Mesothelial cell of epicardium (in vitro differentiated cells): Measurements from ENCODE around the gene KHSRP. TPM values are rescaled to one million over a fixed set of nuclear protein-coding genes. Genes with fewer than 3 reads are reported as not detected.

Experiments
- DNase-seq, 2 experiments: peaks; one replicate each; pipeline ENCODE4 v3.0.0; 2021; ENCODE audit warnings: low spot score in 2 of 2; ENCODE audit not compliant: unreplicated experiment in 2 of 2
- H3K27ac Mint-ChIP-seq: 2 replicates; pipeline ENCODE4 v1.8.0; 2021; ENCODE audit warnings: mixed read lengths
- H3K27me3 Mint-ChIP-seq: 2 replicates; pipeline ENCODE4 v1.8.0; 2021; ENCODE audit warnings: low read depth, mixed read lengths
- H3K36me3 Mint-ChIP-seq: 2 replicates; pipeline ENCODE4 v1.8.0; 2021; ENCODE audit warnings: mixed read lengths
- H3K4me1 Mint-ChIP-seq: 2 replicates; pipeline ENCODE4 v1.8.0; 2021; ENCODE audit warnings: mixed read lengths
- H3K4me3 Mint-ChIP-seq: 2 replicates; pipeline ENCODE4 v1.8.0; 2021; ENCODE audit warnings: mild to moderate bottlenecking, moderate library complexity, mixed read lengths
- H3K9me3 Mint-ChIP-seq: 2 replicates; pipeline ENCODE4 v1.8.0; 2021; ENCODE audit warnings: mixed read lengths
- microRNA-seq: library from miRNA; unstranded; fragments of <30 nt; microRNA quantifications from one replicate; pipeline ENCODE4 v1.2.0, GENCODE V29; 2021; ENCODE audit warnings: inconsistent platforms, mixed read lengths
- total RNA-seq: library from RNA; stranded (reverse); gene quantifications from 3 replicates; pipeline ENCODE4 v1.2.1, GENCODE V29; 2021
- TF ChIP-seq, protein P1 (sequence below): fragments of 200-600 bp; sonication (generic); IDR thresholded peaks from one replicate; pipeline ENCODE4 v1.5.0; 2021; ENCODE audit warnings: antibody characterized with exemption; ENCODE audit not compliant: unreplicated experiment

Gene KHSRP
- total RNA-seq, 1 donor from 2014 or later, result 380 TPM

DNA sequence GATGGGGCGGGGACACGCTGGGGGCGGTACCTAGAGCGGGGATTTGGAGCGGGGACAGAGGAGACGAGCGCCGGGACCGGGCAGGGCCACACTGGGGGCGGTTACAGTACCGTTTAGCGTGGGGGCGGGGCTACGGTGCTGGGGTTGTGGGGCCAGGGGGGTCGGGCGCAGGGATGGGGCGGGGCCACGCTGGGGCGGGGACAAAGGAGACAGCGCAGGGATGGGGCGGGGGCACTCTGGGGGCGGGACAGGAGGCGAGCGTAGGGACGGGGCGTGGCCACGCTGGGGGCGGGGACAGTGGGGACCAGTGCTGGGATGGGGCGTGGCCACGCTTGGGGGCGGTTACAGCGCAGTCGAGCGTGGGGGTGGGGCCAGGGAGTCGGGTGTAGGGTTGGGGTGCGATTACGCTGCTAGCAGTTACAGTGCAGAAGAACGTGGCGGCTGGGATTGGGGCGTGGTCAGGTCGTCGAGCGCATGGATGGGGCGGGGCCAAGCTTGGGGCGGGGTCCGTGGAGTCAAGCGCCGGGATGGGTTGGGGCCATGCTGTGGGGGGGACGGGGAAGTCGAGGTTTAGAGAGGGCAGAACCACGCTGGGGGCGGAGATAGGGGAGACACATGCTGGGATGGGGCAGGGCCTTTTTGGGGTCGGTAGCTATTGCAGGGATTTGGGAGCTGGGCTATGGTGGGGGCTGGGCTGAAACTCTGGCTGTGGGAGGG, 51.4 kb downstream of the KHSRP start:
- peaks cover 9% of the 10 kb centered on the region for H3K36me3 Mint-ChIP-seq
- TF ChIP-seq, protein P1, sequence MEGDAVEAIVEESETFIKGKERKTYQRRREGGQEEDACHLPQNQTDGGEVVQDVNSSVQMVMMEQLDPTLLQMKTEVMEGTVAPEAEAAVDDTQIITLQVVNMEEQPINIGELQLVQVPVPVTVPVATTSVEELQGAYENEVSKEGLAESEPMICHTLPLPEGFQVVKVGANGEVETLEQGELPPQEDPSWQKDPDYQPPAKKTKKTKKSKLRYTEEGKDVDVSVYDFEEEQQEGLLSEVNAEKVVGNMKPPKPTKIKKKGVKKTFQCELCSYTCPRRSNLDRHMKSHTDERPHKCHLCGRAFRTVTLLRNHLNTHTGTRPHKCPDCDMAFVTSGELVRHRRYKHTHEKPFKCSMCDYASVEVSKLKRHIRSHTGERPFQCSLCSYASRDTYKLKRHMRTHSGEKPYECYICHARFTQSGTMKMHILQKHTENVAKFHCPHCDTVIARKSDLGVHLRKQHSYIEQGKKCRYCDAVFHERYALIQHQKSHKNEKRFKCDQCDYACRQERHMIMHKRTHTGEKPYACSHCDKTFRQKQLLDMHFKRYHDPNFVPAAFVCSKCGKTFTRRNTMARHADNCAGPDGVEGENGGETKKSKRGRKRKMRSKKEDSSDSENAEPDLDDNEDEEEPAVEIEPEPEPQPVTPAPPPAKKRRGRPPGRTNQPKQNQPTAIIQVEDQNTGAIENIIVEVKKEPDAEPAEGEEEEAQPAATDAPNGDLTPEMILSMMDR, result no peak
- peaks cover 32% of the 10 kb centered on the region for H3K4me1 Mint-ChIP-seq
- H3K4me3 Mint-ChIP-seq, result peak overlapping the region; percentile 70
- H3K27me3 Mint-ChIP-seq, result no peaks in the 10 kb centered on the region
- H3K9me3 Mint-ChIP-seq, result no peaks in the 10 kb centered on the region
- DNase-seq, result peak; percentile 99 to 100
- peak overlapping the region; percentile 97 for H3K27ac Mint-ChIP-seq

DNA sequence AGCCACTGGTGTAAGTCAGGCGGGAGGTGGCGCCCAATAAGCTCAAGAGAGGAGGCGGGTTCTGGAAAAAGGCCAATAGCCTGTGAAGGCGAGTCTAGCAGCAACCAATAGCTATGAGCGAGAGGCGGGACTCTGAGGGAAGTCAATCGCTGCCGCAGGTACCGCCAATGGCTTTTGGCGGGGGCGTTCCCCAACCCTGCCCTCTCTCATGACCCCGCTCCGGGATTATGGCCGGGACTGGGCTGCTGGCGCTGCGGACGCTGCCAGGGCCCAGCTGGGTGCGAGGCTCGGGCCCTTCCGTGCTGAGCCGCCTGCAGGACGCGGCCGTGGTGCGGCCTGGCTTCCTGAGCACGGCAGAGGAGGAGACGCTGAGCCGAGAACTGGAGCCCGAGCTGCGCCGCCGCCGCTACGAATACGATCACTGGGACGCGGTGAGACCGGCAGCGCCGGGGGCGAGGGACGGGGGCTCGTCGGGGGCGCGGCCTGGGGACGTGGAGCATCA, 52.0 kb downstream of the KHSRP start, which contains the start of gene ALKBH7:
TSS of gene ALKBH7 (plus strand) at position 201 of the 502 bp plus-strand sequence. CDS start at position 228, 27 bp downstream.
- TF ChIP-seq, protein P1, result no peak
- H3K4me3 Mint-ChIP-seq, result peak within 1 kb of the TSS; percentile 70
- DNase-seq, result peak; percentile 94 to 95
- H3K9me3 Mint-ChIP-seq, result no peaks in the 10 kb centered on the region
- peak within 1 kb of the TSS; percentile 97 for H3K27ac Mint-ChIP-seq
- H3K27me3 Mint-ChIP-seq, result no peaks in the 10 kb centered on the region
- peaks cover 26% of the 10 kb centered on the region for H3K4me1 Mint-ChIP-seq
- peaks cover 10% of the 10 kb centered on the region for H3K36me3 Mint-ChIP-seq

DNA sequence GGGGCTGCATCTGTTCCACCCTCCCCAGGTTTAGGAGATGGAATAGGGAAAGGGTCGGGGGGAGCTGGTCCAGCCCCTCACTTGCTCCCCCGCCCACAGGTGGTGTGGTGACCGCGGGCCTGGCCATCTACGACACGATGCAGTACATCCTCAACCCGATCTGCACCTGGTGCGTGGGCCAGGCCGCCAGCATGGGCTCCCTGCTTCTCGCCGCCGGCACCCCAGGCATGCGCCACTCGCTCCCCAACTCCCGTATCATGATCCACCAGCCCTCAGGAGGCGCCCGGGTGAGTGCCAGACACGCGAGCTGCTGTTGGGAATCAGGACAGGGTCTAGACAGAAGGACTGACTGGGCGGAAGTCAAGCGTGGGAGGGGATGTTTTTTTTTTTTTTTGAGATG, 60.3 kb downstream of the KHSRP start:
- DNase-seq, result no peak
- Mint-ChIP-seq H3K4me1 (peaks cover 14% of the 10 kb centered on the region), H3K27ac (no peak overlapping the region)

More for the DNA sequence above, 60.3 kb downstream of the KHSRP start:
- Mint-ChIP-seq H3K36me3 (peaks cover 25% of the 10 kb centered on the region), H3K27me3 (no peaks in the 10 kb centered on the region), H3K9me3 (no peaks in the 10 kb centered on the region), H3K4me3 (no peak overlapping the region)
- TF ChIP-seq, protein P1, result no peak

Small RNA genes lying within 50 kb of the gene (microRNA-seq; reads per million reads assigned to microRNA genes)
- 22.6 reads per million, percentile 45 among the genes with 10 or more reads in this experiment for gene MIR3940
- gene MIR6790, result not detected
- not detected for gene MIR6885

Other genes with a start within 250 kb of the KHSRP start
- 90.5 to 99.8 TPM (median 93.1 TPM) in 3 replicates for gene MLLT1, start 144.8 kb downstream of the KHSRP start, total RNA-seq
- gene ACER1, start 91.2 kb downstream of the KHSRP start, total RNA-seq, result 0.16 TPM in 1 of 3 replicates, not detected in the others
- gene CLPP, start 63.3 kb downstream of the KHSRP start, total RNA-seq, result 55.1 to 64.8 TPM (median 58.2 TPM) in 3 replicates
- 83.7 to 92.9 TPM (median 87.7 TPM) in 3 replicates for gene ALKBH7, start 52.0 kb downstream of the KHSRP start, total RNA-seq
- 3.5 to 3.8 TPM (median 3.6 TPM) in 3 replicates for gene PSPN, start 48.9 kb downstream of the KHSRP start, total RNA-seq
- 67.4 to 73.8 TPM (median 68.3 TPM) in 3 replicates for gene GTF2F1, start 31.6 kb downstream of the KHSRP start, total RNA-seq
- 1.2 to 1.8 TPM (median 1.6 TPM) in 3 replicates for gene SLC25A41, start 9.0 kb upstream of the KHSRP start, total RNA-seq
- 60.8 to 67.5 TPM (median 65.5 TPM) in 3 replicates for gene SLC25A23, start 35.0 kb upstream of the KHSRP start, total RNA-seq
- 18.9 to 21.9 TPM (median 20.6 TPM) in 3 replicates for gene CRB3, start 39.5 kb upstream of the KHSRP start, total RNA-seq
- gene DENND1C, start 57.0 kb upstream of the KHSRP start, total RNA-seq, result 0.42 to 0.75 TPM (median 0.63 TPM) in 3 replicates
- 10.5 to 13.5 TPM (median 13.0 TPM) in 3 replicates for gene TUBB4A, start 77.5 kb upstream of the KHSRP start, total RNA-seq
- gene TNFSF9, start 106.2 kb upstream of the KHSRP start, total RNA-seq, result 0.76 to 1.5 TPM (median 1.1 TPM) in 3 replicates
- gene CD70, start 166.3 kb upstream of the KHSRP start, total RNA-seq, result not detected in 3 replicates
- 0.07 to 0.09 TPM in 2 of 3 replicates, not detected in the other for gene TNFSF14, start 245.3 kb upstream of the KHSRP start, total RNA-seq